ENCODE data around the gene BCL6. TPM values are rescaled to one million over a fixed set of nuclear protein-coding genes. Genes with fewer than 3 reads are reported as not detected.

The BCL6 gene
- total and polyA plus RNA-seq, 2 experiments from 2014 or later: 2.6 to 5.9 TPM

- no peak for TF ChIP-seq STAT1 (IDR thresholded peaks at IDR 0.05; ENCODE audit: unreplicated experiment)
- TF ChIP-seq EZH2 (IDR thresholded peaks at IDR 0.05; ENCODE audit: low read depth, unreplicated experiment): no peak
- TF ChIP-seq ZNF331 (CRISPR knock-in tag; IDR thresholded peaks at IDR 0.05; ENCODE audit: low read depth): no peak
Measured at GRCh38 chr3:187733371-187733770, 11.9 kb downstream of the BCL6 start (continued).

GRCh38 chr3:187729598-187729997, 15.7 kb downstream of the BCL6 start:
- H3K27me3 ChIP-seq (ENCODE audit: insufficient read depth): no peaks in the 10 kb centered on the region
- H3K4me3 ChIP-seq: no peak overlapping the region
- H3K27ac ChIP-seq (ENCODE audit: low read depth): no peak overlapping the region
- H3K27me3 Mint-ChIP-seq (ENCODE audit: insufficient read depth, low read depth, poor library complexity): no peaks in the 10 kb centered on the region
- H3K4me1 Mint-ChIP-seq: no peaks in the 10 kb centered on the region; the same call in 2 of the 3 replicates
- H3K36me3 ChIP-seq (ENCODE audit: insufficient read depth): peaks cover 5% of the 10 kb centered on the region; the same call in 1 of the 2 replicates
- H3K4me1 ChIP-seq (ENCODE audit: insufficient read depth): no peaks in the 10 kb centered on the region
- no peak overlapping the region for H3K27ac Mint-ChIP-seq
- no peak overlapping the region for H3K4me3 Mint-ChIP-seq
- ATAC-seq (no peak), DNase-seq (ENCODE audit: low spot score) (no peak)
- H3K79me2 ChIP-seq (replicated peaks; ENCODE audit: insufficient read depth): no peaks in the 10 kb centered on the region
- no peaks in the 10 kb centered on the region for H3F3A ChIP-seq (replicated peaks; ENCODE audit: low read depth)
- no peak for TF ChIP-seq REST (IDR thresholded peaks at IDR 0.05; ENCODE audit: unreplicated experiment)
- no peak for TF ChIP-seq POLR2AphosphoS5 (IDR thresholded peaks at IDR 0.05; ENCODE audit: low read depth)
- TF ChIP-seq JUNB (IDR thresholded peaks at IDR 0.05; ENCODE audit: unreplicated experiment): no peak
- TF ChIP-seq ETS1 (IDR thresholded peaks at IDR 0.05): no peak
- no peak for TF ChIP-seq EZH2phosphoT487 (IDR thresholded peaks at IDR 0.05; ENCODE audit: unreplicated experiment)
- no peak for TF ChIP-seq CREB1 (CRISPR knock-in tag; IDR thresholded peaks at IDR 0.05; ENCODE audit: low read depth)
- TF ChIP-seq ZNF331 (CRISPR knock-in tag; IDR thresholded peaks at IDR 0.05; ENCODE audit: low read depth): no peak
- TF ChIP-seq ZNF462 (CRISPR knock-in tag; IDR thresholded peaks at IDR 0.05): no peak
- TF ChIP-seq ZNF114 (CRISPR knock-in tag; IDR thresholded peaks at IDR 0.05): no peak
- no peak for TF ChIP-seq EZH2 (IDR thresholded peaks at IDR 0.05; ENCODE audit: low read depth, unreplicated experiment)
- TF ChIP-seq NANOG (IDR thresholded peaks at IDR 0.05; ENCODE audit: borderline replicate concordance): no peak
- no peak for TF ChIP-seq STAT1 (IDR thresholded peaks at IDR 0.05; ENCODE audit: unreplicated experiment)
- TF ChIP-seq CTCF (conservative IDR thresholded peaks at IDR 0.05; ENCODE audit: low read depth in 2 of 2): no peak
- H3K36me3 Mint-ChIP-seq (ENCODE audit: low read depth): peaks cover 44% of the 10 kb centered on the region; the same call in 2 of the 3 replicates
- no peak overlapping the region for H2AFZ ChIP-seq
- no peaks in the 10 kb centered on the region for H4K20me1 ChIP-seq (replicated peaks; ENCODE audit: insufficient read depth)
- H3K9me2 ChIP-seq (ENCODE audit: insufficient read depth): no peaks in the 10 kb centered on the region
- H3K4me2 ChIP-seq: no peak overlapping the region
- H3K9me3 Mint-ChIP-seq: no peaks in the 10 kb centered on the region; the same call in 2 of the 3 replicates
